NOMO-1 treated with DMSO at 0.1 percent for 48 hours (cell line): ENCODE results near the gene COX7A1.

Experiments
- DNase-seq: peaks from one replicate; lab custom pipeline; 2025; ENCODE audit not compliant: unreplicated experiment; lab: John Stamatoyannopoulos, UW

COX7A1 gene

DNA sequence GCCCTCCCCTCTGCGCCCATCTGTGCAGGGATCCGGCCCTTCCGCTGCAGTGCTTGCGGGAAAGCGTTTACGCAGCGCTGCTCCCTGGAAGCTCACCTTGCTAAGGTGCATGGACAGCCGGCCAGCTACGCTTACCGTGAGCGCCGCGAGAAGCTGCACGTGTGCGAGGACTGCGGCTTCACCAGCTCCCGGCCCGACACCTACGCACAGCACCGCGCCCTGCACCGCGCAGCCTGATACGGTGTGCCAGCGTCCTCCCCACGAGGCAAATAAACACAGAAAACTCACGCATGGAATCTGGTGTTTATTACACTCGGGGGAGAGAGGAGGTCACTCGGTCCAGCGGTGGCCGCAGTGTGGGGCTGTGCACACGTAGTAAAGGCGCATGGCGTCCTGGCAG is 38.8 kb downstream of the COX7A1 start:
- DNase-seq, result no peak

DNA sequence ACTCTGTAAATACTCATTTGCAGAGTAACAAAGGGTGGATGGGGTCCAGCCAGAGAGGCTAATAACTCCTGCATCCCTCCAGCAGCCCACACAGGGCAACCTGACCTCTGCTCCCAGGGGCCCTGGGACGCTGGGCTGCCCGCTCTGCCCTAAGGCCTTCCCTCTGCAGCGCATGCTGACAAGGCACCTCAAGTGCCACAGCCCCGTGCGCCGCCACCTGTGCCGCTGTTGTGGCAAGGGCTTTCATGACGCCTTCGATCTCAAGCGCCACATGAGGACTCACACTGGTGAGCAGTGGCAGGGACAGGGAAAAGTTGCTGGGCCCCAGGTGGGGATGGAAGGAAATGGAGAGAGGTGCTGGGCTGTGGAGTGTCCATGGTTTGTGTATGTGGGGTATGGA is 39.6 kb downstream of the COX7A1 start:
- DNase-seq, result no peak

DNA sequence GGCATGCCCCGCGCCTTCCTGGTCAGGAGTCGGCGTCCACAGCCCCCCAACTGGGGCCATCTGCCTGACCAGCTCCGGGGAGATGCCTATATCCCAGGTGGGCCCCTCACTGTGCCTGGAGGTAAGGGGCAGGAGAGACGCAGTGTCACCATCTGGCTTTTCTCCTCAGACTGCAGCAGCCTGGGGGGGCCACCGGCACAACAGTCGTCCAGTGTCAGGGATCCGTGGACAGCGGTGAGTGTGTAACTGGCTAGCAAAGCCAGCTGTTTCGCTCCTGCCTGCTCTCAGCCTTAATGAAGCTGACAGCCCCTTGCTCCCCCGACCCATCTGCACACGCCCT is 41.1 kb downstream of the COX7A1 start:
- DNase-seq, result no peak

DNA sequence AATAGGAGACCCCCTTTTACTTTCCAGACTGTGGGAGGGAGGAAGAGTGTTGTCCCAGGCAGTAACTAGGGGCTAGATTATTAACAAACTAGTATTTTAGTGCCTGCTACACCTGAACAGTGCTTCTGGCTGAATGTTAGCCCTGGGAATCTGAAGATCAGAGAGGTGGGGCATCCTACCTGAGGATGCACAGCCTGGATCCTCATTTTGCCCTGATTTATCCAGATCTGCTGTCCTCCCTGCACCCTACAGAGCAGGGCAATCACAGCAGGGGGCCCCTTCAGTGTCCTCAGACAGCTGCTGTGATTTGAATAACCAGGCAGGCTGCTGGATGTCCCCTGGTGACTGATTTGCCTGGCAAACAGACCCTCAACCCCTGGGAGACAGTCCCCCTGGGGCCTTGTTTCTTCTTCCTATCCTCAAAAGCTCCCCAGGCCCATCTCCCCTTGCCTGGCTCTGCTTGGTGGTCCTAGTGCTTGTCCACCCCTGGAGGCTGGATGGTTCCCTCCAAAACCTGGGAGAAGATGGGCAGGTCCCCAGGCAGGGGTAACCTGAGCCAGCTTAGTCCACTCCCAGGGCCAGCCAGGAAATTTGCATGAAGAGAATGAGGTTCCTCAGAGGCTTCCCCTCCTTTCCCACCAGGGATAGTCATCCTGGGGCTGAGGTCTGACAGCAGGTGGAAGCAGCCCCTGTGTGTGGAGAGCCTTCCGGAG is 41.6 kb downstream of the COX7A1 start, which contains the start of gene OVOL3:
OVOL3 (plus strand) TSS at position 657 of the 713 bp plus-strand sequence. CDS start 60 bp downstream, outside the sequence.
- DNase-seq, result no peak

- DNase-seq, result no peak
Observed at GRCh38 chr19:36108684-36109083, 43.6 kb downstream of the COX7A1 start.

DNA sequence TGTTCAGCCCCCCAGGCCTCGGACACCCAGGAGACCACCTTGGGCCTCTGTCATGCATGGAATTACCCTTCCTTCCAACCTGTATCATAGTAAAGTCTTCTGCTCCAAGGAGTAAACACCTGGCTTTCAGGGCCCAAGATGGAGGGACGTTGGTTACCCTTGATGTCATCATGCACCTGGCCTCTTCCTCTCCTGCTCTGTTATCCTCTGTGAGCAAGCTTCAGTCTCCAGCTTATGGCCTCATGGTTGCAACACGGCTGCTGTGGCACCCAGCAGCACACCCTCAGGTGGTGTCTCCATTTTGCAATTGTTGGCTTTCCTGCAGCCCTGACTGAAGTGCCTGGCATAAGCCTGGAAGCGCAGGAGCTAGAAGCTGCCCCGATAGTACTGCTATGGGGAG is 45.3 kb downstream of the COX7A1 start:
- DNase-seq, result no peak

- no peak for DNase-seq
Observed at GRCh38 chr19:36106441-36106840, 45.8 kb downstream of the COX7A1 start.

GRCh38 chr19:36103842-36104552 is 48.2 kb downstream of the COX7A1 start:
- no peak for DNase-seq

- DNase-seq, result no peak
Observed at GRCh38 chr19:36103040-36103626, 49.1 kb downstream of the COX7A1 start.

GRCh38 chr19:36101550-36102327 is 50.5 kb downstream of the COX7A1 start:
- DNase-seq, result no peak
